Naive B cell (primary cell): Measurements from ENCODE around the gene SIAH3. TPM values are rescaled to one million over a fixed set of nuclear protein-coding genes. Genes with fewer than 3 reads are reported as not detected.

Experiments used
- ATAC-seq, 2 donors: fragments of 150-1000 bp; cut with Tn5 transposase; 2 replicates each; pipeline ENCODE4 v1.10.0; 2021; ENCODE audit warnings: low read depth in 2 of 2, mild to moderate bottlenecking in 2 of 2, moderate library complexity in 2 of 2
- DNase-seq: peaks from one replicate; pipeline ENCODE4 v3.0.0; 2022
- H3K27ac Mint-ChIP-seq, 6 donors: one replicate each; pipeline ENCODE4 v1.8.0; 2020 to 2022; ENCODE audit warnings: mild to moderate bottlenecking in 6 of 6, mixed read lengths in 6 of 6, moderate library complexity in 5 of 6, inconsistent platforms in 2 of 6
- H3K27me3 Mint-ChIP-seq, 3 donors: one replicate each; pipeline ENCODE4 v1.8.0; 2021 to 2022; ENCODE audit warnings: mixed read lengths in 3 of 3, mild to moderate bottlenecking in 1 of 3
- H3K36me3 Mint-ChIP-seq, 2 donors: one replicate each; pipeline ENCODE4 v1.8.0; 2020 to 2022; ENCODE audit warnings: mixed read lengths in 2 of 2, inconsistent platforms in 1 of 2, mild to moderate bottlenecking in 1 of 2
- H3K4me1 Mint-ChIP-seq, 3 donors: one replicate each; pipeline ENCODE4 v1.8.0; 2020 to 2022; ENCODE audit warnings: mixed read lengths in 3 of 3, inconsistent platforms in 1 of 3, mild to moderate bottlenecking in 1 of 3, moderate library complexity in 1 of 3
- H3K4me3 Mint-ChIP-seq, 8 donors: one replicate each; pipeline ENCODE4 v1.8.0; 2020 to 2022; ENCODE audit warnings: mild to moderate bottlenecking in 8 of 8, mixed read lengths in 8 of 8, moderate library complexity in 8 of 8, inconsistent platforms in 2 of 8
- H3K9me3 Mint-ChIP-seq, 7 donors: one replicate each; pipeline ENCODE4 v1.8.0; 2020 to 2022; ENCODE audit warnings: mixed read lengths in 7 of 7, mild to moderate bottlenecking in 5 of 7, inconsistent platforms in 2 of 7, moderate library complexity in 1 of 7
- polyA plus RNA-seq, 6 donors: library from polyadenylated mRNA; unstranded; fragments of 300-500 nt; fragmentation: Illumina TruSeq; gene quantifications; one replicate each; pipeline ENCODE4 v1.2.3, GENCODE V29; 2021; ENCODE audit warnings: low read depth in 6 of 6

SIAH3 gene, protein sequence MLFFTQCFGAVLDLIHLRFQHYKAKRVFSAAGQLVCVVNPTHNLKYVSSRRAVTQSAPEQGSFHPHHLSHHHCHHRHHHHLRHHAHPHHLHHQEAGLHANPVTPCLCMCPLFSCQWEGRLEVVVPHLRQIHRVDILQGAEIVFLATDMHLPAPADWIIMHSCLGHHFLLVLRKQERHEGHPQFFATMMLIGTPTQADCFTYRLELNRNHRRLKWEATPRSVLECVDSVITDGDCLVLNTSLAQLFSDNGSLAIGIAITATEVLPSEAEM
- polyA plus RNA-seq = not detected

DNA sequence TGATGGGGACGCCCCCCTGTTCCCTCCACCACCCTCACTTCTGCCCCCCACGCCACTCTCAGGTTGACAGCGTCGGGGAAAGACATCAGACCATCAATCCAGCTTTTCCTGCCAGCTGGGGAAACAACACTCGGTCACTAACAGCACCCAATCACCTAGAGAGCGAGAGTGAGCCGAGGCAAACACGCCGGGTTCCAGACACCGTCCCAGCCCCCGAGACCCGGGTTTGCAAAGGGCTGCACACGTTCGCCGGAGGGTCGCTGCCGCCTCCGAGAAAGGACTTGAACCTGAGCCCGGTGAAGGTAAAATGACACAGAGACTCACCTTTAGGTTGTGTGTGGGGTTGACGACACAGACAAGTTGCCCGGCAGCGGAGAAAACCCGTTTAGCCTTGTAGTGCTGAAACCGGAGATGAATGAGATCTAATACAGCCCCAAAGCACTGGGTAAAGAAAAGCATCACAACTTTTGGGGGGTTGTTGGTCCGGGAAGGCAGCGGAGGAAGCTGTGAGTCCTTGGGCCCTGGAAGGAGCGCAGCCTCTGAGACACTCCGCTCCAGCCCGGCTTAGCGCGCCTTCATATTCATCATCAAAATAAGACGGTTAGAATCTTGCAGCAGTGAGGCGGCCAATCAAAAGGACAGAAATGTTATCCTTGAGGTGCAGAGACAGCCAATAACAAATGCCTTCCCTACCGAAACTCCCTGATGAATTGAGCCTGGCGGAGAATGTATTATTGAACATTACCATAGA is at the start of gene SIAH3:
SIAH3 (minus strand) TSS at position 583 of the 751 bp plus-strand sequence; CDS start at position 459, 124 bp downstream.
- DNase-seq = no peak
- Mint-ChIP-seq H3K36me3 (peaks cover 4 to 7% of the 10 kb centered on the region in 2 donors), H3K9me3 (peaks cover 5 to 13% (median 11%) of the 10 kb centered on the region in 7 donors), H3K4me1 (peaks cover 31 to 42% (median 39%) of the 10 kb centered on the region in 3 donors), H3K27ac (no peak within 1 kb of the TSS), H3K4me3 (peak within 1 kb of the TSS; percentile 31 to 87 (median 75)), H3K27me3 (peaks cover 53 to 86% (median 70%) of the 10 kb centered on the region in 3 donors)
- peak in 1 of 2 donors; percentile 47 for ATAC-seq

DNA sequence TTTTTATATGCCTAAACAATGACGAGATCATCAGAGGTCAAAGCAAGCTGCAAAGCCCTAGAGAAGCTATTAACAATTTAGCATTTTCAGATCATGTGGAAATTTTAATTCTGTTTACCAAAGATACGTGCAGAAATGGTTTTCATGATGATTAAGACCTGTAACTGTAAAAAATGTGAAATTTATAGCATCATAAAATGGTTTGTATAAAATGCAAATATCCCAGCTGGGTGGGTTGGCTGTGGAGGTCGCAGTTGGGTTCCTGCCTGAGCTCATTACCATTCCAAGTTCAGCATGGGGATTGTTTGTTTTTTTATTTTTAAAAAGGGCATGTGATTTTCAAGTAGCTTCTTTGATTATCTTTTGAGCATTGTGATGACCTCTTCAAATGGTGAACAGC is 47.9 kb upstream of the SIAH3 start:
- peaks cover 0 to 6% (median 2%) of the 10 kb centered on the region in 7 donors for H3K9me3 Mint-ChIP-seq
- peaks cover 13 to 41% (median 16%) of the 10 kb centered on the region in 3 donors for H3K27me3 Mint-ChIP-seq
- peaks cover 0 to 5% (median 0%) of the 10 kb centered on the region in 3 donors for H3K4me1 Mint-ChIP-seq
- H3K36me3 Mint-ChIP-seq = no peaks in the 10 kb centered on the region
- no peak for ATAC-seq
- no peak overlapping the region for H3K27ac Mint-ChIP-seq
- no peak overlapping the region for H3K4me3 Mint-ChIP-seq
- DNase-seq = no peak

DNA sequence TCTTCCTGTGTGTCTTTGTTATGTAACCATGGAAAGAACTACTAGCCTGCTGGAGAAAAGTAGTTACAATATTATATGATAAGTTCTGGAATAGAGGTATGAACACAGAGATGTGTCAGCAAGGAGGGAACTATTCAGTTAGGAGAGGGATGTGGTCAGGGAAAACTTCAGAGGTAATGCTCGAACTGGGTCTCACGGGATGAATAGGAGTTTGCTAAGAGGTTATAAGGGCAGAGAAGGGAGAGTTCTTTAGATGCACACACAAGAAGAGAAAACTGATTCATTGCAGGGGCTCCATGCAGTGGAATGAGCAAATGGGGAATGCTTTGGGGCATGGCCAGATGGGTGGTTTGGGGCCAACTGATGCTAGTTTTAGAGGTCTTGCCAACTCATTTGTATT is 46.0 kb upstream of the SIAH3 start:
- Mint-ChIP-seq H3K9me3 (peaks cover 0 to 6% (median 2%) of the 10 kb centered on the region in 7 donors), H3K27me3 (peaks cover 15 to 36% (median 18%) of the 10 kb centered on the region in 3 donors), H3K27ac (no peak overlapping the region), H3K4me1 (peaks cover 0 to 5% (median 0%) of the 10 kb centered on the region in 3 donors), H3K4me3 (no peak overlapping the region), H3K36me3 (no peaks in the 10 kb centered on the region)
- DNase-seq (no peak), ATAC-seq (no peak)

DNA sequence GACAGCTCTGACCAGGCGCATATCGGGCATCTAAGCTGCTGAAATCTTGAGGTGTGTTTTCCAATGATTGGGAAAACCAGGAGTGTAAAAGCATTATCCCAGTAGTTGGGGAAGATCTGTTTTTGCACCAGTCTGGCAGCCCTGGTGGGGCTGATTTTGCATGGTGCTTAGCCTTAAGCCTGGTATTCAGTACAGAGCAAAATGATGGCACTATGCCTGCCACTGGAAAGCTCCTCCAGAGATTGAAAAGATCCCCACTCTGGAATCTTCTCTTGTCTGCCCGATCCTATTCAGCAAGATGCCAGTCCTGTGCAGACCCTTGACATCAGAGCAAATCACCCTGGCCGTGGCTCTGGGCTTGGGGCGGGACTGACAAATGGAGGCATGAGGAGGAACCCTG is 44.7 kb upstream of the SIAH3 start:
- ATAC-seq = no peak
- Mint-ChIP-seq H3K4me3 (no peak overlapping the region), H3K36me3 (no peaks in the 10 kb centered on the region), H3K9me3 (peaks cover 0 to 6% (median 2%) of the 10 kb centered on the region in 7 donors), H3K27ac (no peak overlapping the region), H3K4me1 (peaks cover 0 to 5% (median 0%) of the 10 kb centered on the region in 3 donors), H3K27me3 (peaks cover 28 to 48% (median 29%) of the 10 kb centered on the region in 3 donors)
- no peak for DNase-seq

DNA sequence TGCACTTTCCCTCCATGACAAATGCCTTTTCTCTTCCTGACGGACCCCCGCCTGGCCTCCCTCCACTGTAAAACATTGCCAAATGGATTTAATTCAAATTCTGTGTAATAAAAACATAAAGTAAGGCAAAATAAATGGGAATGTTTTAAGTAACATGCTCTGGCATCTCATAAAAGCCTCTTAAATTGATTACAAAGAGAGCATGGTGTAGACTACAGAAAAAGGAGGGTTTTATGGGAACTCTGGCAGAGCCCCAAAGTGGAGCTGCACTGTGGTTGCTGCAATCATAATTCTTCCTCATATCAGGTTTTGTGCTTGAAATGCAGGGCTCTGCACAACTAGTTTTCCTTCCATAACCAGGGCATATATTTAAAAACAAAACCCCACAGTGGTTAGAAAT is 44.3 kb upstream of the SIAH3 start:
- no peaks in the 10 kb centered on the region for H3K36me3 Mint-ChIP-seq
- ATAC-seq (no peak), DNase-seq (no peak)
- H3K4me1 Mint-ChIP-seq = peaks cover 0 to 5% (median 0%) of the 10 kb centered on the region in 3 donors
- no peak overlapping the region for H3K27ac Mint-ChIP-seq
- H3K27me3 Mint-ChIP-seq = peaks cover 29 to 52% (median 30%) of the 10 kb centered on the region in 3 donors
- H3K9me3 Mint-ChIP-seq = peaks cover 0 to 6% (median 2%) of the 10 kb centered on the region in 7 donors
- H3K4me3 Mint-ChIP-seq = no peak overlapping the region

DNA sequence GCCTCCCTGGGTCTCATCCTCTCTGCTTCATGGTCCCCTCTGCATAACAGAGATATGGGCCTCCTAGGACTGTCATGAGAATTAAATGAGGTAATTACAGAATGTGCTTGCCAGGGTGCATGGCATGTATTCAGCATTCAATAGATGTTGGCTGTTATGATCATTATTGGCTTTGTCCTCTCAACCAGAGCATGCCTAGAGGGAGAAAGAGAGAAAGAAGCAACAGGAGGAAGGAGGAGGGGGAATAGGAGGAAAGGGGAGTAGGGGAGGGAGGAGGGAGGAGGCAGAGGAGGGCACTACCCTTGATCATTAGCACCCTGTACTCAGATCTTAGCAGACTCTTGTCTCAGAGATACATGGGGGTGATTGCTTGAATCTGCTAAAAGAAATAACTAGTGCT is 41.0 kb upstream of the SIAH3 start:
- H3K27me3 Mint-ChIP-seq = peaks cover 21 to 45% (median 25%) of the 10 kb centered on the region in 3 donors
- no peak overlapping the region for H3K4me3 Mint-ChIP-seq

DNA sequence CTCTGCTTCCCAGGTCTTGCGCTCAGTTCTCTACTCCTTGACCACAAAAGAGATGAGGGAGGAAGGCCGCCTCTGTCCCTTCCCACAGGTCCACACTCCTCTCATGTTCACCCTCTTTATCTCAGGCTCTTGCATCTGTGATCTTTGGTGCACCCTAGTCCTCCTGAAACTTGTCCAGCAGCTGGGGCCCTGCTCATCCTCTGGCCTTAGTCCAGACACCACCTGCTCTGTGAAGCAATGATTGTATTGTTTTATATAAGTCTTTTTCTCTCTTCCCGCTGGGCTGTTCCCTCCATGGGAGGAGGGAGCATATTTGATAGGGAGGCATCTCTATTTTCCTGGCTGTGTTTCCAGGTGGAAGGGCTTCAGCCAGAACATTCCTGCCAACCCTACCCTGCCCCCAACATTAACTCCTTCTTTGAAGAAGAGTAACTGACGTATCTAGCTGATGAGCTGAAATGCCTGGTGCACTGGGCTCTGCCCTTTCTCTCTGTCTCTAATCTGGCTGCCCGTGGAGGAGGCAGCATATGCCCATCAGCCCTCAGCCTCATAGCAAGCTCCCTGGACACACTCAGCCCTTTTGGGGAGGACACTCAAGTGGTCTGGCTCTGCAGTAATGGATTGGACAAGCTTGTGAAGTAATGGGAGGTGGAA is 38.2 kb upstream of the SIAH3 start:
- Mint-ChIP-seq H3K4me3 (no peak overlapping the region), H3K9me3 (peaks cover 0 to 3% (median 0%) of the 10 kb centered on the region in 7 donors)

More for the DNA sequence above, 41.0 kb upstream of the SIAH3 start:
- DNase-seq (no peak), ATAC-seq (no peak)
- Mint-ChIP-seq H3K27ac (no peak overlapping the region), H3K9me3 (peaks cover 0 to 6% (median 0%) of the 10 kb centered on the region in 7 donors), H3K4me1 (peaks cover 0 to 5% (median 0%) of the 10 kb centered on the region in 3 donors), H3K36me3 (no peaks in the 10 kb centered on the region)

DNA sequence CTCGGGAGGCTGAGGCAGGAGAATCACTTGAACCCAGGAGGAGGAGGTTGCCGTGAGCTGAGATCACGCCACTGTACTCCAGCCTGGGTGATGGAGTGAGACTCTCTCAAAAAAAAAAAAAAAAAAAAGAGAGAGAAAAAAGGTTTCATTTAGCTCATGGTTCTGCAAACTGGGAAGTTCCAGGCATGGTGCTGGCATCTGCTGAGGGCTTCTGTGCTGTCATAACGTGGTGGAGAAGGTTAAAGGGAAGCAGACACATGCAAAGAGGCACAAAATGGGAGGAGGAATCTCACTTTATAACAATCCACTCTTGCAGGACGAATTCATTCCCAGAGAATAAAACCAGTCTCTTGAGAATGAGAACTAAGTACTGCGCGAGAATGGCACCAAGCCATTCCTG is 34.9 kb upstream of the SIAH3 start:
- H3K4me1 Mint-ChIP-seq = no peaks in the 10 kb centered on the region
- ATAC-seq (no peak), DNase-seq (no peak)
- peaks cover 0 to 3% (median 0%) of the 10 kb centered on the region in 7 donors for H3K9me3 Mint-ChIP-seq
- no peaks in the 10 kb centered on the region for H3K36me3 Mint-ChIP-seq
- H3K27ac Mint-ChIP-seq = no peak overlapping the region
- H3K4me3 Mint-ChIP-seq = no peak overlapping the region
- H3K27me3 Mint-ChIP-seq = peaks cover under 1 to 36% (median 8%) of the 10 kb centered on the region in 3 donors

More for the DNA sequence above, 38.2 kb upstream of the SIAH3 start:
- no peaks in the 10 kb centered on the region for H3K4me1 Mint-ChIP-seq
- ATAC-seq = no peak
- no peak for DNase-seq
- H3K27me3 Mint-ChIP-seq = peaks cover 14 to 27% (median 17%) of the 10 kb centered on the region in 3 donors
- no peak overlapping the region for H3K27ac Mint-ChIP-seq
- no peaks in the 10 kb centered on the region for H3K36me3 Mint-ChIP-seq

DNA sequence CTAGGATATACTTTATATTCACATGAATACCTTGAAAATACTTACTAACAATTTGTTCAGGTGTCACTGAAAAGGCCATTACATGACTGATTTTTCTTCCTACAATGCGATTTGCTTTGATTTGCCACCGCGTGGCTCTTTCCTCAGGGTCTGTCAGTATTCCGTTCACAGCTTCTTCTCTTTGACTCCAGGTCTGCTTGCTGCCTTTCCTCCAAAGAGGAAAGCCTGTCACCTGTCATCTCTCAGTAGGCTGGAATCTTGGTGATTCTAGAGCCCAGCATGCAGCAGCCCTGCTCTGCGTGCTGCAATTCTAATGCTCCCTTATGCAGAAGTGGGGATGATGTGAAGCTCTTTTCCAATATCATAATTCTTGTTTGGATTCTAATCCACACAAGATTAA is 33.6 kb upstream of the SIAH3 start:
- no peak for DNase-seq
- Mint-ChIP-seq H3K27ac (no peak overlapping the region), H3K4me1 (no peaks in the 10 kb centered on the region), H3K9me3 (peaks cover 0 to 3% (median 0%) of the 10 kb centered on the region in 7 donors), H3K36me3 (no peaks in the 10 kb centered on the region), H3K4me3 (no peak overlapping the region), H3K27me3 (peaks cover 4 to 28% (median 6%) of the 10 kb centered on the region in 3 donors)
- no peak for ATAC-seq

DNA sequence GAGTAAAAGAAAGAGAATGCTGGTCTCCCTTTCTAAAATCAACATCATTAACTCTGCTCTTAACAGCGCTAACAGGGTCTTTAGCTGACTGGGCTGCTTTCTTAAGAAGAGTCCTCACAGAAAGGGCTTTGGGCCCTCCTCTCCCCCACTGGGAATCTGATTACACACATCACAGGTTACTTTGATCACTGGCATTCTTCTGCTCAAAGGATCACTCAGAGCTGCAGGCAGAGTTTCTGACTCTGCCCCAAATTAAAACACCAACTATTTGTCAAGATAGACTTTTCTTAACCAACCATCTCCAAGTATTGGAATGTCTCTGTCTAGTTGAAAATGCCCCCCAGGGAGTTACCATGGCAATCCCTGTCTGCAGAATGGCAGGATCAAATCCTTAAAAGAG is 31.1 kb upstream of the SIAH3 start:
- peak overlapping the region in 1 of 6 donors; percentile 62 for H3K27ac Mint-ChIP-seq

DNA sequence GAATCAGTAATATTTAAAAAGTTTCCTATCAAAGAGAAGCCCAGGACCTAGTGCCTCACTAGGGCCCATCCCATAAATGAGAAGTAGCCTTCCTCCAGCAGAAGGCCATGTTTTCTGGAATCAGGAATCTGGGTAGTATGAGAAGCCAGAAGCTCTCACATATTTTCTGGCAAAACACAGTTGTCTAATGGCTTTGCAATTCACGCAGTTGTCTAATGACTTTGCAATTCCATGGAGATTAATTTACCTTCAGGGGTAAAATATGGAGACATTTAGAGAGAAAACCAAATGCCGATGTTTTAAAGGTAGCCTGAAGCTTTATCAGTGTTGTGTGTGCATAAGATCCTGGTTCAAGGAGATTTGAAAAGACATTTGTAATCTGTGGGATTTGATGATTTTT is 29.8 kb upstream of the SIAH3 start:
- no peak for ATAC-seq
- no peak overlapping the region for H3K4me3 Mint-ChIP-seq
- H3K4me1 Mint-ChIP-seq = no peaks in the 10 kb centered on the region
- H3K27me3 Mint-ChIP-seq = peaks cover 4 to 24% (median 6%) of the 10 kb centered on the region in 3 donors
- H3K36me3 Mint-ChIP-seq = no peaks in the 10 kb centered on the region
- DNase-seq = no peak
- H3K27ac Mint-ChIP-seq = no peak overlapping the region
- H3K9me3 Mint-ChIP-seq = peaks cover 0 to 3% (median 0%) of the 10 kb centered on the region in 7 donors

More for the DNA sequence above, 31.1 kb upstream of the SIAH3 start:
- DNase-seq (no peak), ATAC-seq (no peak)
- H3K4me3 Mint-ChIP-seq = no peak overlapping the region
- H3K36me3 Mint-ChIP-seq = no peaks in the 10 kb centered on the region
- H3K4me1 Mint-ChIP-seq = no peaks in the 10 kb centered on the region
- peaks cover 0 to 3% (median 0%) of the 10 kb centered on the region in 7 donors for H3K9me3 Mint-ChIP-seq
- H3K27me3 Mint-ChIP-seq = peaks cover 4 to 24% (median 6%) of the 10 kb centered on the region in 3 donors

DNA sequence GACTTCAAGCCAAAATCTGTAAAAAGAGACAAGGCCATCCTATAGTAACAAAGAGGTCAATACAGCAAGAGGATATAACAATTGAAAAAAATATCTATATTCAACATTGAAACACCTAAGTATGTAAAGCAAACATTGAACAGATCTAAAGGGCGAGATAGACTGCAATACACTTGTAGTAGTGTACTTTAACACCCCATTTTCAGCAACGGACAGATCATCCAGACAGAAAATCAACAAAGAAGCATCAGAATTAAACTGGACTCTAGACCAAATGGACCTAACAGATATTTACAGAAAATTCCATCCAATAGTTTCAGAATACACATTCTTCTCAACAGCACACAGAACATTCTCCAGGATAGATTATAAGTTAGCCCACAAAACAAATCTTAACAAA is 28.7 kb upstream of the SIAH3 start:
- no peak overlapping the region for H3K4me3 Mint-ChIP-seq
- DNase-seq (no peak), ATAC-seq (no peak)
- no peaks in the 10 kb centered on the region for H3K4me1 Mint-ChIP-seq
- H3K36me3 Mint-ChIP-seq = no peaks in the 10 kb centered on the region
- H3K27ac Mint-ChIP-seq = no peak overlapping the region
- peaks cover 0 to 2% (median 0%) of the 10 kb centered on the region in 7 donors for H3K9me3 Mint-ChIP-seq
- peaks cover 10 to 32% (median 11%) of the 10 kb centered on the region in 3 donors for H3K27me3 Mint-ChIP-seq

DNA sequence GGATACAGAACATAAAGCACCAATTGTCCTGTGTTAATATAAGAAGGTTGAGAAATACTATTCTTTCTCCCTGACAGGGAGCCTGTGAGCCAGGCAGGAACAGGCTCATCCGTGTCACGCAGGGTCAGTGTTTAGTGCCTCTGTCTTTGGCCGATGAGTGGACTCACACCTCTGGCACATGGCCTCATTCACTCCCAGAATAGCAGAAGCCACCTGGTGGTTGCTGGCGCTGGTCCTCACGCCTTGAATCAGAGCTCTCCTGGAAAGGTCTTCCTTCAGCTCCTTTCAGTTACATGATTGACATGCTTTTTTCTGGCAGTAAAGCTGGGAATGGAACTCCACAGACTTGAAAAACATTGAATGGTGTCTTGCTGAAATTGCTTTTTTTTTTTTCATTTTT is 28.1 kb upstream of the SIAH3 start:
- no peak for DNase-seq
- Mint-ChIP-seq H3K4me3 (no peak overlapping the region), H3K27me3 (peaks cover 10 to 27% (median 11%) of the 10 kb centered on the region in 3 donors), H3K36me3 (no peaks in the 10 kb centered on the region), H3K27ac (no peak overlapping the region), H3K4me1 (no peaks in the 10 kb centered on the region), H3K9me3 (peaks cover 0 to 2% (median 0%) of the 10 kb centered on the region in 7 donors)
- ATAC-seq = no peak
